Heart left ventricle (tissue), 16 donors: ENCODE results near the gene TBL1X. TPM values are rescaled to one million over a fixed set of nuclear protein-coding genes. Genes with fewer than 3 reads are reported as not detected.

Experiments used
- ATAC-seq, 4 donors: fragments of 200-7000 bp; cut with Tn5 transposase; one replicate each; pipeline ENCODE4 v1.9.1; 2020 to 2022; ENCODE audit warnings: moderate library complexity in 4 of 4, mild to moderate bottlenecking in 3 of 4, moderate number of reproducible peaks in 1 of 4
- DNase-seq, 5 donors: peaks; one replicate each; pipeline ENCODE4 v3.0.0-alpha.2; 2020
- H3K27ac ChIP-seq, 12 donors: fragments of 200-600 bp; sonication (generic) in 4 of 12; one replicate each; pipeline versions ENCODE4 v1.5.0 to v1.8.0; 2016 to 2022; ENCODE audit warnings: mild to moderate bottlenecking in 2 of 12
- H3K27me3 ChIP-seq, 9 donors: fragments of 200-600 bp; sonication (generic) in 2 of 9; one replicate each; pipeline versions ENCODE4 v1.5.1 to v1.8.0; 2016 to 2022; ENCODE audit warnings: mild to moderate bottlenecking in 3 of 9
- H3K36me3 ChIP-seq, 9 donors: fragments of 200-600 bp; sonication (generic) in 2 of 9; one replicate each; pipeline versions ENCODE4 v1.5.0 to v1.8.0; 2018 to 2022; ENCODE audit warnings: mild to moderate bottlenecking in 2 of 9
- H3K4me1 ChIP-seq, 12 donors: fragments of 200-600 bp; sonication (generic) in 4 of 12; one replicate each; pipeline versions ENCODE4 v1.5.0 to v1.8.0; 2016 to 2022; ENCODE audit warnings: mild to moderate bottlenecking in 3 of 12
- H3K4me3 ChIP-seq, 12 donors: fragments of 200-600 bp; sonication (generic) in 4 of 12; one replicate each; pipeline versions ENCODE4 v1.5.0 to v1.8.0; 2017 to 2022; ENCODE audit warnings: mild to moderate bottlenecking in 9 of 12, moderate library complexity in 4 of 12
- H3K9me3 ChIP-seq, 12 donors: fragments of 200-600 bp; sonication (generic) in 4 of 12; one replicate each; pipeline versions ENCODE4 v1.5.0 to v1.8.0; 2016 to 2022; ENCODE audit warnings: mild to moderate bottlenecking in 1 of 12
- CTCF ChIP-seq, 12 donors: fragments of 200-600 bp; sonication (generic) in 4 of 12; IDR thresholded peaks; one replicate each; pipeline versions ENCODE4 v1.5.0 to v1.8.0; 2018 to 2022; ENCODE audit warnings: antibody characterized with exemption in 12 of 12, mild to moderate bottlenecking in 5 of 12
- POLR2A ChIP-seq, 2 donors: fragments of 450-650 bp; IDR thresholded peaks; one replicate each; pipeline ENCODE4 v1.6.1; 2017; ENCODE audit warnings: antibody characterized with exemption in 2 of 2, mild to moderate bottlenecking in 2 of 2, moderate library complexity in 2 of 2
- WGBS, 4 donors: extraction: QIAGEN DNeasy Blood & Tissue Kit in 2 of 4; methylation state at CpG; one replicate each; pipeline versions ENCODE4 v1.1.5 to v1.1.7; 2013 to 2018; 5-methylcytosine and 5-hydroxymethylcytosine counted together
- intact Hi-C, 10 donors: fragments of 100-400 bp; cut with DNase I; formaldehyde crosslinking; loops; one replicate each; pipeline versions ENCODE4 v1.11.1 to v1.14.2; 2022
- polyA plus RNA-seq, 2 donors: library from polyadenylated mRNA; stranded (reverse); fragments of 200-250 nt; gene quantifications; one replicate each; pipeline ENCODE4 v1.2.3, GENCODE V29; 2013
- total RNA-seq, 9 donors: library from RNA; depleted of rRNA in 2 of 9; stranded (reverse); fragments of >200 nt in 2 of 9; fragmentation: NEBNext Ultra II Directional in 3 of 9; extraction: Animal tissue kit (Norgen Biotek cat#: 25700) in 3 of 9; gene quantifications; one replicate each; pipeline versions ENCODE4 v1.1.0 to v1.2.4, GENCODE V29; 2016 to 2023
- donor health status: ischemic (EF 13 %, LVEDD 7.1; RV severe dilation, severe dysfunction).
- donor health status: healthy with polysubstance abuse.
- donor health status: DM: no; HTN: yes; CAD: no.
- donor health status: DM: no; HTN: no; CAD: no.
- donor health status: ischemic (EF 25% LVEDD 6.9; RV normal size, moderate dysfunction).
- donor health status: ischemic (EF 25% LVEDD 5.7; RV mildly dilated, moderate dysfunction).
- donor health status: healthy.
- donor health status: DM: yes; HTN: yes; CAD: no.
- donor health status: ischemic (EF 35%, LVEDD 5.7; RV mildly dilated, moderate dysfunction).
- donor health status: nonischemic (EF 11% LVEDD 7.7; RV severe dilation, severe dysfunction).
- donor health status: DM: yes; HTN: yes; CAD: no.
- donor health status: PGD.
- donor health status: ischemic (EF 29% LVEDD 5.4; RV normal size, mild dysfunction).
- donor health status: nonischemic (EF 23%, LVEDD 6.1; RV moderate dilation, normal function).

Gene TBL1X
- total and polyA plus RNA-seq, 11 donors: 2.4 to 30.7 (median 9.7) TPM

GRCh38 chrX:9561199-9561598 is 96.3 kb downstream of the TBL1X start:
- peaks cover 0 to 11% (median 5%) of the 10 kb centered on the region in 12 donors for H3K4me1 ChIP-seq
- no peak overlapping the region for H3K4me3 ChIP-seq
- TF ChIP-seq CTCF (IDR thresholded peaks at IDR 0.05) (no peak), POLR2A (IDR thresholded peaks at IDR 0.05) (no peak)
- H3K9me3 ChIP-seq: no peaks in the 10 kb centered on the region
- H3K27ac ChIP-seq: no peak overlapping the region
- no peaks in the 10 kb centered on the region for H3K27me3 ChIP-seq
- 87 to 97% (median 94%) methylated on average over 5 of the region's 5 CpGs for WGBS, 4 donors
- ATAC-seq (no peak), DNase-seq (no peak)
- intact Hi-C loops: no loop called here
- H3K36me3 ChIP-seq: no peaks in the 10 kb centered on the region

- Histone ChIP-seq H3K4me1 (peaks cover 0 to 20% (median 10%) of the 10 kb centered on the region in 12 donors), H3K36me3 (no peaks in the 10 kb centered on the region), H3K27ac (peak overlapping the region in 7 of 12 donors; percentile 14 to 68 (median 46)), H3K27me3 (no peaks in the 10 kb centered on the region), H3K9me3 (no peaks in the 10 kb centered on the region), H3K4me3 (no peak overlapping the region)
- ATAC-seq (peak in 3 of 4 donors; percentile 47 to 81 (median 63)), DNase-seq (peak in 3 of 5 donors; percentile 18 to 38 (median 36))
- WGBS, 4 donors: 49 to 63% (median 58%) methylated on average over 8 of the region's 8 CpGs
- TF ChIP-seq CTCF (IDR thresholded peaks at IDR 0.05): no peak
- TF ChIP-seq POLR2A (IDR thresholded peaks at IDR 0.05): no peak
- intact Hi-C loops: no loop called here
These were observed 98.0 kb downstream of the TBL1X start for GRCh38 chrX:9562851-9563250.

GRCh38 chrX:9566150-9566621 is 101.3 kb downstream of the TBL1X start:
- Histone ChIP-seq H3K27ac (peak overlapping the region in 1 of 12 donors; percentile 13), H3K4me3 (no peak overlapping the region), H3K4me1 (peaks cover 0 to 20% (median 10%) of the 10 kb centered on the region in 12 donors), H3K9me3 (no peaks in the 10 kb centered on the region), H3K27me3 (no peaks in the 10 kb centered on the region), H3K36me3 (no peaks in the 10 kb centered on the region)
- 10 to 49% (median 27%) methylated on average over 6 of the region's 6 CpGs for WGBS, 4 donors
- ATAC-seq (peak; percentile 61 to 76 (median 68)), DNase-seq (peak in 4 of 5 donors; percentile 51 to 74 (median 64))
- intact Hi-C loops: no loop called here
- TF ChIP-seq POLR2A (IDR thresholded peaks at IDR 0.05) (no peak), CTCF (IDR thresholded peaks at IDR 0.05) (no peak)

GRCh38 chrX:9569876-9570301 is 105.0 kb downstream of the TBL1X start:
- no peaks in the 10 kb centered on the region for H3K9me3 ChIP-seq
- H3K27ac ChIP-seq: no peak overlapping the region
- intact Hi-C loops: no loop called here
- H3K4me3 ChIP-seq: no peak overlapping the region
- TF ChIP-seq CTCF (IDR thresholded peaks at IDR 0.05) (no peak), POLR2A (IDR thresholded peaks at IDR 0.05) (no peak)
- H3K36me3 ChIP-seq: no peaks in the 10 kb centered on the region
- DNase-seq (no peak), ATAC-seq (no peak)
- 57 to 78% (median 65%) methylated on average over 10 of the region's 10 CpGs for WGBS, 4 donors
- no peaks in the 10 kb centered on the region for H3K27me3 ChIP-seq
- peaks cover 0 to 16% (median 7%) of the 10 kb centered on the region in 12 donors for H3K4me1 ChIP-seq
